ENCODE measurements around the gene SMOC1.

DNA sequence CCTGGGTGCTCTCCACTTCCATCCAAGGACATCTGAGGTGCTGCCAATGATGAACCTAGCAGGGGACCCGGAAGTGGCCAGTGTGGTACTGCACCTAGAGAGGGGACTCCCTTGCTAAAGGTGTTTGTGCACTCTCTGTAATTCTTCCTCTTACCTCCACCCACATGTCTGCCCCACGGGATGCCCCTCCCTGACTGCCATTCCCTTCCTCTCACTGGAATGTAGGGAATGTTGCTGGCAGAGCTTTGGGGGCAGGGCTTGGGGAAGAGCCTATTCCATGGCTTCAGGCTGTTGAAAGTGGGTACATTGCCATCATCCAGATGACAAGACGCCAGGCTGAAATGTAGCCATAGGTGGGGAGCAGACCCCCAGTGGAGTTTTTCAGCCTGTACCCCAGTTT, 153.2 kb downstream of the SMOC1 start:
- TF ChIP-seq CTCF (IDR thresholded peaks at IDR 0.05) (no peak), POLR2A (IDR thresholded peaks at IDR 0.05) (no peak), POLR2AphosphoS5 (IDR thresholded peaks at IDR 0.05) (no peak), EP300 (IDR thresholded peaks at IDR 0.05) (no peak)

Measured in sigmoid colon (tissue), 4 donors.